ENCODE measurements around the gene EXOSC5. TPM values are rescaled to one million over a fixed set of nuclear protein-coding genes. Genes with fewer than 3 reads are reported as not detected.

The EXOSC5 gene
- total and polyA plus RNA-seq, 9 of the 15 experiments (the other 6 are each of a cell fraction or from before 2014, with no cell fraction given) = 10.9 to 75.5 (median 37.8) TPM

GRCh38 chr19:41372501-41372900, 24.7 kb downstream of the EXOSC5 start:
- in situ Hi-C loops (cut with MboI) = no loop called here
- BruUV-seq (replicated peaks) = no TSS peak
- H3K27ac ChIP-seq (ENCODE audit: extremely low read depth, low read depth, low read length) = no peak overlapping the region
- no peaks in the 10 kb centered on the region for H3K9me1 ChIP-seq (ENCODE audit: control insufficient read depth, insufficient read depth, low read length)
- H4K20me1 ChIP-seq (replicated peaks; ENCODE audit: control insufficient read depth, insufficient read depth, low read length) = no peaks in the 10 kb centered on the region
- no peak overlapping the region for H3K4me3 ChIP-seq
- ATAC-seq (no peak), DNase-seq (ENCODE audit: extremely low read depth in 1 of 4, low spot score in 3 of 4) (no peak), FAIRE-seq (no peak)
- intact Hi-C loops (cut with micrococcal nuclease) = no loop called here
- ChIA-PET CTCF (ENCODE audit: low intra/inter-chr PET ratio) (no interaction called here), POLR2A (interaction anchor here (1.2 kb wide), 1 partner anchor 21 kb away, joined by 3 read pairs; no protein-coding TSS in a partner anchor)
- peaks cover 11 to 38% of the 10 kb centered on the region in 2 experiments; a peak in 4 of 5 replicates for H3K4me1 ChIP-seq (replicated peaks in 1 of 2; ENCODE audit: control insufficient read depth in 2 of 2, insufficient read depth in 2 of 2, low read length in 2 of 2)
- H3K9ac ChIP-seq (ENCODE audit: insufficient read depth in 1 of 2, low read depth in 2 of 2, low read length in 2 of 2) = no peak overlapping the region
- H2AFZ ChIP-seq (ENCODE audit: low read depth, low read length) = no peak overlapping the region
- no peak overlapping the region for H3K4me2 ChIP-seq (ENCODE audit: insufficient read depth, low read length)
- H3K79me2 ChIP-seq (ENCODE audit: control insufficient read depth, insufficient read depth, low read length) = peaks cover 18% of the 10 kb centered on the region
- H3K9me3 ChIP-seq (replicated peaks; ENCODE audit: control insufficient read depth, insufficient read depth, low read depth, low read length) = no peaks in the 10 kb centered on the region
- no peaks in the 10 kb centered on the region for H3K36me3 ChIP-seq (ENCODE audit: control insufficient read depth, insufficient read depth, low read length)
- no peaks in the 10 kb centered on the region for H3K27me3 ChIP-seq (ENCODE audit: control insufficient read depth in 2 of 2, insufficient read depth in 2 of 2, low read length in 2 of 2)
- 60% methylated on average over 2 of the region's 2 CpGs for WGBS (ENCODE audit: insufficient coverage, low coverage, missing lambda C conversion rate)
- no peak for TF ChIP-seq CHD4 (IDR thresholded peaks at IDR 0.05; ENCODE audit: insufficient read depth, insufficient replicate concordance, low read depth, low read length, poor library complexity, severe bottlenecking)
- TF ChIP-seq RHOXF2B (CRISPR knock-in tag; conservative IDR thresholded peaks at IDR 0.05) = no peak
- no peak for TF ChIP-seq ZBTB11 (CRISPR knock-in tag; IDR thresholded peaks at IDR 0.05)
- no peak for TF ChIP-seq IRF1 (CRISPR knock-in tag; IDR thresholded peaks at IDR 0.05; ENCODE audit: borderline replicate concordance)
- no peak for TF ChIP-seq ELF4 (CRISPR knock-in tag; IDR thresholded peaks at IDR 0.05)
- no peak for TF ChIP-seq ZNF407 (IDR thresholded peaks at IDR 0.05; ENCODE audit: low read depth)
